Activated CD4-positive, alpha-beta T cell treated with anti-CD3 and anti-CD28 coated beads for 36 hours (primary cell): ENCODE data around the gene TBCD. TPM values are rescaled to one million over a fixed set of nuclear protein-coding genes. Genes with fewer than 3 reads are reported as not detected.

Experiments used
- ATAC-seq: fragments of 200-7000 bp; cut with Tn5 transposase; one replicate; pipeline ENCODE4 v1.10.0; 2021; ENCODE audit warnings: mild to moderate bottlenecking, moderate library complexity
- CTCF ChIA-PET: fragments of 350-600 bp; sonication (Branson Sonifier 250); formaldehyde crosslinking; loops from one replicate; lab custom pipeline; 2021; ENCODE audit warnings: antibody characterized with exemption; lab: Charles Lee
- POLR2A ChIA-PET: fragments of 350-600 bp; sonication (Branson Sonifier 250); formaldehyde crosslinking; loops from one replicate; lab custom pipeline; 2021; ENCODE audit warnings: antibody characterized with exemption, inconsistent platforms; lab: Charles Lee
- DNase-seq: peaks from one replicate; pipeline ENCODE4 v3.0.0-alpha.2; 2020
- H3K27ac Mint-ChIP-seq: one replicate; pipeline ENCODE4 v1.8.0; 2021; ENCODE audit warnings: mixed read lengths
- H3K27me3 Mint-ChIP-seq: one replicate; pipeline ENCODE4 v1.8.0; 2021; ENCODE audit warnings: mixed read lengths
- H3K36me3 Mint-ChIP-seq: one replicate; pipeline ENCODE4 v1.8.0; 2021; ENCODE audit warnings: low read depth, mixed read lengths
- H3K4me1 Mint-ChIP-seq: one replicate; pipeline ENCODE4 v1.8.0; 2021; ENCODE audit warnings: mixed read lengths
- H3K4me3 Mint-ChIP-seq: one replicate; pipeline ENCODE4 v1.8.0; 2021; ENCODE audit warnings: mild to moderate bottlenecking, moderate library complexity, mixed read lengths
- H3K9me3 Mint-ChIP-seq: one replicate; pipeline ENCODE4 v1.8.0; 2021; ENCODE audit warnings: low read depth, mixed read lengths
- intact Hi-C, 2 experiments: fragments of 100-400 bp; cut with DNase I in 1 of 2; cut with micrococcal nuclease in 1 of 2; formaldehyde crosslinking; loops; one replicate each; pipeline versions ENCODE4 v1.14.2 to v1.15.1; 2022 to 2024; cut with DNase I, micrococcal nuclease
- total RNA-seq, 2 experiments: library from RNA; stranded (reverse); gene quantifications; one replicate each; pipeline ENCODE4 v1.2.3, GENCODE V29; 2021

Gene TBCD
- total RNA-seq, 2 experiments from 2014 or later = 83.3 to 97.2 TPM

DNA sequence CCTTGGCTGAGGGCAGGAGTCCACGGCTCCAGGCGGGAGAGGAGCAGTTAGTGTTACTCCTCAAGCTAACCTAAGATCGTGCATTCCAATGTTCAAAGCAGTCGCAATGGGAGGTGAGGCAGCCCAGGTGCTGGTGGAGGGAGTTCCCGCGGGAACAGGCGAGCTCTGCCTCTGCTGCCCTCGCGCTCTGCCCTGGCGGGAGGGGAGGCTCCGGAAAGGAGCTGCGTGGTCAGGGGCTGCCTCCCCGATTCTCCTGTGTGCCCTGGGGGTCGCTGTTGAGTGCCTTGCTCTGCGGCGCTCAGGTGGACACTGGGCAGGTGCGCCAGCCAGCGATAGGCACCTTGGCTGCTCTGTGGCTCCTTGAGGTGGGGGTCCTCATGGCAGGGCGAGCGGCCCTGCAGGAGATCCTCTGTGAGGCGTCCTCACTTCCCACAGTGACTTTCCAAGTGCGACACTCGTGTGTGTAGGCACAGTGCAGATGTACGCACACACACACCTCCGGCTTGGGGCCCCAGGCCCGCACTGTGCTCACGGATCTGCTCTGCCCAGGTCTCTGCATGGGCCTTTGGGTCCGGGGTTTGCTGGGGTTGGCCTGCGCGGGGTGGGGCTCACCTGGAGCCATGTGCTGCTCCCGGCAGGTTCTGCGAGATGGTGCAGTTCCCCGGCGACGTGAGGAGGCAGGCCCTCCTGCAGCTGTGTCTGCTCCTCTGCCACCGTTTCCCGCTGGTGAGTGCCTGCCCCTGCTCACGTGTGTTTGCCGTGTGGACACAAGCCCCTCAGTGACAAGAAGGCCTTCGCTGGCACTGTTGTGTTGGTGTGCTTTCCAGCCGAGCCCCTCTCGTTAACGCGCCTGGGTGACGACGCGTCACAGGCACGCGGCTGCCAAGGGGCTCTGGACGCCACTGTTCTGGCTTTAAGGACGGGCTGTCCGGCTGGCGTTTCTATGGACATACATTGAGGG lies 185.8 kb downstream of the TBCD start:
- Mint-ChIP-seq H3K9me3 (no peaks in the 10 kb centered on the region), H3K27ac (no peak overlapping the region), H3K4me3 (no peak overlapping the region), H3K27me3 (no peaks in the 10 kb centered on the region), H3K4me1 (no peaks in the 10 kb centered on the region), H3K36me3 (peaks cover 45% of the 10 kb centered on the region)
- POLR2A ChIA-PET = no interaction called here
- CTCF ChIA-PET = interaction anchor here (0.7 kb wide), 1 partner anchor 20 kb away, joined by 3 read pairs; no protein-coding TSS in a partner anchor
- DNase-seq = no peak
- intact Hi-C loops = no loop called here
- ATAC-seq = no peak

DNA sequence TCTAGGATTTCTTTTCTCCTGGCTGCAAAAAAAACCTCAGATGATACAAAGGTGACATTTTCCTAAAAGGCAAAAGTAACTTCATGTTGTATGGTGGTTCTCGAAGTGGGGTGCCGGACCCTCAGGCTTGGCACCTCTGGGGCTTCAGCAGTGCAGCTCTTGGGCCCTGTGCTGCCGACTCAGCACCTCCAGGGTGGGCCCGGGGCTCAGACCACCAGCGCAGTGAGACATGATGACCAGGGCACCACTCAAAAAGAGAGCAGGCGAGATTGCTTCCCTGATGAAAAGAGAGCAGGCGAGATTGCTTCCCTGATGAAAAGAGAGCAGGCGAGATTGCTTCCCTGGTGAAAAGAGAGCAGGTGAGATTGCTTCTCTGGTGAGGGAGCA lies 186.6 kb downstream of the TBCD start:
- Mint-ChIP-seq H3K27ac (no peak overlapping the region), H3K4me3 (no peak overlapping the region), H3K9me3 (peaks cover 3% of the 10 kb centered on the region), H3K27me3 (no peaks in the 10 kb centered on the region), H3K4me1 (no peaks in the 10 kb centered on the region), H3K36me3 (peaks cover 49% of the 10 kb centered on the region)
- ChIA-PET POLR2A (no interaction called here), CTCF (no interaction called here)
- intact Hi-C loops = no loop called here
- no peak for DNase-seq
- ATAC-seq = no peak

DNA sequence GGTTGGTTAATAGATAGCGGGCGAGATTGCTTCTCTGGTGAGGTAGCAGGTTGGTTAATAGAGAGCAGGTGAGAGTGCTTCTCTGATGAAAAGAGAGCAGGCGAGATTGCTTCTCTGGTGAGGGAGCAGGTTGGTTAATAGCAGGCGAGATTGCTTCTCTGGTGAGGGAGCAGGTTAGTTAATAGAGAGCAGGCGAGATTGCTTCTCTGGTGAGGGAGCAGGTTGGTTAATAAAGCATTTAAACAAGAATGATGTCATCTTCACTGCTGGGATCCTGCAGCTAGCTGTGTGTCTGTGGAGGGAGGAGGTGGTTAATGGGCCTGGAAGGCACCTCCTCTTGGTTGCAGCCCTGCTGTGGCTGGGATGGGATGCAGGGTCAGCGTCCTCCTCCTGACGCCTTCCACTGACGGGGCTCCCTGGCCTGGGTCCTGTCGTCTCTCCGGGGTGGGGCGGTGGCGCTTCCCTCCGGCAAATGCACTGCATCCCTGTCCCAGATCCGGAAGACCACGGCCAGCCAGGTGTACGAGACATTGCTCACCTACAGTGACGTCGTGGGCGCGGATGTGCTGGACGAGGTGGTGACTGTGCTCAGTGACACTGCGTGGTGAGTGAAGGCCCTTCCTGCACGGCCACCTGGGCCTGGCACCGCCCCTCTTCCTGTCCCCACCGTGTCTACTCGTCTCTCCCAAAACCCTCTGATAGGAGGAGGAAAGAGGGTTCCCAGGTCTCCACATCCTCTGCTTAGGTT lies 187.2 kb downstream of the TBCD start:
- H3K36me3 Mint-ChIP-seq = peaks cover 55% of the 10 kb centered on the region
- H3K27me3 Mint-ChIP-seq = no peaks in the 10 kb centered on the region
- ChIA-PET CTCF (no interaction called here), POLR2A (no interaction called here)
- no peak for DNase-seq
- peaks cover 7% of the 10 kb centered on the region for H3K9me3 Mint-ChIP-seq
- ATAC-seq = no peak
- H3K4me3 Mint-ChIP-seq = no peak overlapping the region
- H3K27ac Mint-ChIP-seq = no peak overlapping the region
- H3K4me1 Mint-ChIP-seq = no peaks in the 10 kb centered on the region
- intact Hi-C loops = no loop called here

DNA sequence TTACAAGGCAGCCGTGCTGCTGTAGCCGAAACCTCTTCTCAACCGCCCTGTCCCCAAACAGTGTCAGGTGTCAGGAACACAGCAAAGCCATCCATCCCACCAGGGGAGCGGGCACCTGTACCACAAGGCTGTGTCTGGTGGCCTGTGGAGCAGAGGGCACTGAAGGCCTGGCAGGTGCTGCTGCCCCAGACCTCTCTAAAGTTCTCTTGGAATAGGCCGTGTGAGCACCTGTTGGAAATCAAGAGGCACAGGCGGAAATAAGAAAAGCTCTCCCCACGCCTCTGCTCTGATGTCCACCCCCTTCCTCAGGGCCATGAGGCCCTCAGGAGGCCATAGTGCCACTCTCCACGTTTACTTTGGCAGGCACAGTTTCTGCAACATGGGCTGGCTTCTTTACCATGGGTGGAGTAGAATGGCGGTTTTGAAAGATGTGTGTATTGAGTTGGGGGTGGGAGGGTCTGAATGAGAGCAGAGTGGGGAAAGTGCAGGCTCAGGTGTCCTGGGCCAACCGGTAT lies 187.8 kb downstream of the TBCD start:
- Mint-ChIP-seq H3K4me1 (no peaks in the 10 kb centered on the region), H3K27me3 (no peaks in the 10 kb centered on the region), H3K9me3 (peaks cover 13% of the 10 kb centered on the region), H3K36me3 (peaks cover 61% of the 10 kb centered on the region), H3K27ac (no peak overlapping the region), H3K4me3 (no peak overlapping the region)
- DNase-seq = no peak
- no peak for ATAC-seq
- intact Hi-C loops = no loop called here
- CTCF ChIA-PET = no interaction called here
- POLR2A ChIA-PET = no interaction called here

DNA sequence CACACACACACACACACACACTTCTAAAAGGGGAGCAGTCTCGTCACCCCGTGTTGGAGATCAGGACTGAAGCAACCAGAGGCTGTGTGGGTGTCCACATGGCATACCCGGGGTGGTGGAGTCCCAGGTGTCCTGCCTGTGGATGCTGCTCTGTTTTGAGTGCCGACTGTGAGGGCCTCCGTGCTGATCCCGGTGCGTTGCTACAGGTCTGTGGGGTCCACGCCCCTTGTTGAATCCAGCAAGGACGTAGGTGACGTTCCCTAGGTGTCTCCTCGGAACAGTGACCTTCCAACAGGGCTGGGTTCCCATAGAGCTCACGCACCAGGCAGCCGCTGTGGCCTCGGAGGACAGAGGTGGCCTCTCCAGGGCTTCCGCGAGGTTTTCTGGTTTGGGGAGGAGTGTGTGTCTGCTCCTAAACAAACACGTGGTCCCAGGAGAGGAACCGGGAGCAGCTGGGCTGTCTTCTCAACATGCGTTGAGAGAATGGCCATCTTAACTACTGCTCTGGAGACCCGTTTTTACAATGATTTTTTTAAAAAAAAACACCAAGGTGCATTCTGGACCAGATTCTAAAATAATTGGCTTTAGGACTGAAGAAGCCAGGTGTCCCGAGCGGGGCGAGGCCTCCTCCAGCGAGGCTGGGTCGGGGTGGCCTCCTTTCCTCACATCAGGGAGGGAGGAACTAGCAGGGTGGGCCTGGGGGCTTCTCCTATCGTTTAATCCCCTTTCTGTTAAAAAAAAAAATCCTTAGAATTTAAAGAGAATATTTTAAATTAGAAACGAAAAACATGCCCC lies 188.6 kb downstream of the TBCD start:
- ChIA-PET POLR2A (no interaction called here), CTCF (no interaction called here)
- Mint-ChIP-seq H3K27me3 (no peaks in the 10 kb centered on the region), H3K27ac (no peak overlapping the region), H3K36me3 (peaks cover 69% of the 10 kb centered on the region), H3K4me3 (no peak overlapping the region), H3K9me3 (peaks cover 20% of the 10 kb centered on the region), H3K4me1 (no peaks in the 10 kb centered on the region)
- DNase-seq (no peak), ATAC-seq (no peak)
- intact Hi-C loops = no loop called here

DNA sequence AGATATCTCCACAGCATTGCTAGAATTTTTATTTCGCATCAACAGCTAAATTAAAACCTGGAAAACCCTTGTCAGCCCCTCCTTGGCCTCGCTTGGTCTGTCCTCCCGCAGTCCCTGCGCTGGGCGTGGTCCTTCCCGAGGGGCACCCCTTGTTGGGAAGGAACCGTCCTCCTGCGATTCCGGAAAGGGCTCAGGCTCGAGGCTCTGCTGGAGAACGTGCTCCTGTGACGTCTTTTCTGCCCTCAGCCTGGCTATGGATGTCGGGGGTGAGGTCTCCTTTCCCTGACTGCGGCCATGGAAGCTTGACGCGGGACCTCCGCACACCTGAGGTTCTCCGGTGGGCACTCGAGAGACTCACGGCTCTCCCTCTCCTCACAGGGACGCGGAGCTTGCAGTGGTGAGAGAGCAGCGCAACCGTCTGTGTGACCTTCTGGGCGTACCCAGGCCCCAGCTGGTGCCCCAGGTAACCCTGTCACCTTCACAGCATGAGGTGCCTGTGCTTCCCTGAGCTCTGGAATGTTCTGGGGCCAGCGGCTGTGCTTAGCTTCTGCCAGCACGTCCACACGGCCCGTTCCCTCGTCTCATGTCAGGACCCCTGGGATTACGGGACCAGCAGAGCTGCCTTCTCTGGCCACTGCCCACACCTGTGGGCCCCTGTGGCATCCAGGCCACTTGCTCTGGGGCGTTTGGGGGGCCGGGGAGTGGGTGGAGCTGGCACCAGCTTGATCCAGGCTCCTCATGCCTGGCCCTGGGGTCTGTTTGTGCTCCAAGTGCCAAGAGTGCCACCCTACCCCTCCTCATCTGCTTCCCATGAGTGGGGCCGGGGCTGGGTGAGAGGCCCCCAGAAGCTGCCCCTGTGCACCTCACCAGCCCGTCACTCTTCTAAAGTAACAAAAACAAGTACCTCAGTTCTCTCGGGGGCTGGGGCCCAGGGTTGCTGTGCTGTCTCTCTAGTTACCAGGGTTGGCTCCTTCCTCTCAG lies 189.4 kb downstream of the TBCD start:
- ATAC-seq (no peak), DNase-seq (no peak)
- CTCF ChIA-PET = interaction anchor here (0.6 kb wide), 1 partner anchor 13 kb away, joined by 3 read pairs; no protein-coding TSS in a partner anchor
- POLR2A ChIA-PET = no interaction called here
- H3K4me1 Mint-ChIP-seq = no peaks in the 10 kb centered on the region
- H3K27me3 Mint-ChIP-seq = no peaks in the 10 kb centered on the region
- no peak overlapping the region for H3K27ac Mint-ChIP-seq
- H3K36me3 Mint-ChIP-seq = peaks cover 71% of the 10 kb centered on the region
- intact Hi-C loops = no loop called here
- no peak overlapping the region for H3K4me3 Mint-ChIP-seq
- peaks cover 28% of the 10 kb centered on the region for H3K9me3 Mint-ChIP-seq

DNA sequence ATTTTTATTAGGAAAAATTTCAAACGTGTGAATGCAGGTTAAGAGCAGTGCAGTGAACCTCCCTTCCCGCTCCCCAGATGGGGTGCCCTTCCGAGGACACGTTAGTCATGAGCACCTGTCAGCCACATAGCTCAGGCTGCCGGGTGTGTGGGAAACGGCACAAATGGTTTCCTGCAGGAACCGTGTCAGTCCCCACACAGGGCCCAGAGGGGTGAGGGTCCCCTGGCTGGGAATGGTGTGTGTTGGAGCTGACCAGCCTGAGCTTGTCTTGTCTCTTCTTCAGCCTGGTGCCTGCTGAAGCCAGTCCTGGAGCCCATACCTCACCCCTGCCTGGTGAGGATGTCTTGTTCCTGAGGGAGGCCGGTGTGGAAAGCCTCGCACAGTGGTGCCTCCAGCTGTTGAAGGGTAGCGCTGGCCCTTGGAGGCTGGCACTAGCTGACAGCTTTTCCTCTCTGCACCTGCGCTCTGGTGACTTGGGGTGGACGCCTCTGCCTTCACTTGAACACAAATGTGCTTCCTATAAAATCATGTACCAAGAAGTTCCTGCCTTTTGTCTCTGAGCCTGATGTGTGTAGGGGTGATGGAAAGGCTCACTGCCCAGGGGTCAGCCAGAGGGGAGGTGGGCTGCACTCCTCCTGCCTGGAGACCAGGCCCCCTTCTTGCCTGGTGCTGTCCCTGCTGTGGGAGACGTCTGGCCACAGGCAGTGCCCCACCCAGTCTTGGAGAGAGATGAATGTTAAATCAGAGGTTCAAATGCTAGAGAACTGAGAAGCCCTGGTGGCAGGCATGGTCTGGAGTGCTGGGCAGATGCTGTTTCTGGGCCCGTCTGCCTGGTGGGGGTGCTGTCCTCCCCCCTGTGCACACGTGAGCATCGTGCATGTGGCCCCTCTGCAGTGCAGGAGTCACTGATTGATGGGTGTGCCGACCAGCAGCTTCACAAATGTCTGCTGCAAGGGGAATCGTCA lies 190.6 kb downstream of the TBCD start:
- intact Hi-C loops = no loop called here
- DNase-seq (no peak), ATAC-seq (no peak)
- H3K4me1 Mint-ChIP-seq = no peaks in the 10 kb centered on the region
- peaks cover 69% of the 10 kb centered on the region for H3K36me3 Mint-ChIP-seq
- ChIA-PET POLR2A (no interaction called here), CTCF (interaction anchor here (0.6 kb wide), 1 partner anchor 12 kb away, joined by 3 read pairs; no protein-coding TSS in a partner anchor)
- no peaks in the 10 kb centered on the region for H3K27me3 Mint-ChIP-seq
- H3K27ac Mint-ChIP-seq = no peak overlapping the region
- H3K4me3 Mint-ChIP-seq = no peak overlapping the region
- peaks cover 29% of the 10 kb centered on the region for H3K9me3 Mint-ChIP-seq

DNA sequence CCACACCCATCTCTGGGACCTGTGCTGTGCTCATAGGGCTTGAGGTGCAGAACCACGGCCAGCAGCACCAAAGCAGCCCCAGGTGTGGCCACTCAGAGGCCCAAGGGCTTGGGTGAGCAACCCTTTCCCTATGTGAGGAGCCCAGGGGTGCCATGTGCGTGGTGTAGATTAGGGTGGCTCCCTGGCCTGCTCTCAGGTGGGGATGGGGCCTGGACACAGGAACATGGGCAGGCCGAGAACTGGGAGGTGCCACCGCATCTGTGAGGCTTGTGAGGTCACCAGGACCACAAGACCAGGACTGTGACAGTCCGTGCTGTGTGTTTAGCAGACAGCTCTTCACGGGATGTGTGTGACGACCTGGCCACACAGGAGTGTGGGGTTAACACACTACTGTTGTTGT lies 191.5 kb downstream of the TBCD start:
- Mint-ChIP-seq H3K27ac (no peak overlapping the region), H3K36me3 (peaks cover 73% of the 10 kb centered on the region), H3K4me1 (no peaks in the 10 kb centered on the region), H3K9me3 (peaks cover 34% of the 10 kb centered on the region), H3K4me3 (no peak overlapping the region), H3K27me3 (no peaks in the 10 kb centered on the region)
- intact Hi-C loops = no loop called here
- POLR2A ChIA-PET = no interaction called here
- CTCF ChIA-PET = no interaction called here
- no peak for ATAC-seq
- DNase-seq = no peak

DNA sequence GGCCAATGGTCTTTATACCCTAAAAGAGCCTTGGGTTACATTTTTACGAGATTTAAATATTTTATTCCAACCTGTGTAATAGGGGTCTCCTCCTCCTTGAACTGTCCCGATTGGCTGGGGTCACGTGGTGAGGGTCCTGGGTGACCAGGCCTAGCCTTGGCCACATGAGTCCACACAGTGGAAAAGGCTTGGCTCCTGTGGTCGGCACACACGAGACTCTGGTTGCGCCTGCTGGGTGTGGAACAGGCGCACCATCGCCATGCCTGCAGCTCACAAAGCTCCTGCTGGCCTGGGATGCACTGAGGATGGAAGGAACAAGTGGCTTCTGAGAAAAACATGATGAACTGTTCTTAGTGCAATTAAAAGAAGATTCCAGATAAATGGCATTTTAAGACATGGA lies 191.9 kb downstream of the TBCD start:
- no peaks in the 10 kb centered on the region for H3K4me1 Mint-ChIP-seq
- peaks cover 73% of the 10 kb centered on the region for H3K36me3 Mint-ChIP-seq
- no peaks in the 10 kb centered on the region for H3K27me3 Mint-ChIP-seq
- intact Hi-C loops = no loop called here
- POLR2A ChIA-PET = no interaction called here
- no peak overlapping the region for H3K4me3 Mint-ChIP-seq
- DNase-seq (no peak), ATAC-seq (no peak)
- CTCF ChIA-PET = interaction anchor here (0.6 kb wide), 1 partner anchor 23 kb away, joined by 3 read pairs; no protein-coding TSS in a partner anchor
- peaks cover 34% of the 10 kb centered on the region for H3K9me3 Mint-ChIP-seq
- no peak overlapping the region for H3K27ac Mint-ChIP-seq
